ENCODE data around the gene NINJ2.
"Not testable (repeated sequence)": the region's sequence is repeated elsewhere in the genome, so short reads cannot be mapped to it uniquely, and the experiment has no call there.

Gene NINJ2

GRCh38 chr12:641321-641720, 21.9 kb downstream of the NINJ2 start:
- DNase-seq (ENCODE audit: low read depth, low spot score): not testable (repeated sequence)

DNA sequence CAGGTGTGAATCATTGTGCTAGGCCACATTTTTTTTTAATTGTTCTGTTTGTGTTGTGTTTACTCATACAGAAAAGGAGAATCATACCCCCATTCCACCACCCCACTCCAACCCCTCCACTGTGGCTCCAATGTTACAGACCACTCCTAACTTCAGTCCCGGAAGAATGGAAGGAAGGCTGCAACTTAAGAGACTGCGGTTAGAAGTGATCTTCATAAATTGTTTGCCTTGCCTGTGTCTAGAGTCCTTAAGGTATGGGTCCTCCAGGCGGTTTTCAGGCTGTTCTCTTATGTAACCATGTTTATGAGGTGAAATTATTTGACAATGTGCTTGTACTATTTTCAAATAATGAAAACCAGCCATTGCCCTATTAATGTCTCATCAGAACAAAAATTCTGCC, 22.5 kb downstream of the NINJ2 start:
- DNase-seq (ENCODE audit: low read depth, low spot score): no peak

DNA sequence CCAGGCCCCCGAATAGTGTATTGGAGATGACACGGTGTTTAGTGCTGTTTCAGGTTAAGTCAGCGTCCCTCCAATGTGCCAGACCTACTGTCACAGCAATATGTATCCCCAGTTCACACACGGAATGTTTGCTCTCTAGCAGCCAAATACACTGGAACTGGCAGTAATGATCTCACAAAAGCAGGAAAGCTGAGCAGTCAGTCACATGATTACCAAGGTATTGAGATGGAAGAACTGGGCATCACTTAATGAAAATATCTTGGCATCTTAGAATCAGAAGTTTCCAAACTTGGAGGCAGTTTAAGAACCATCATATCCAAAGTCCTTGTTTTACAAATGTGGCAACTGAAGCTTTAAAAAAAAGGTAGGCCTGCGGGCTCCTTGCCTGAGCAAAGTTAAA, 23.3 kb downstream of the NINJ2 start:
- no peak for DNase-seq (ENCODE audit: low read depth, low spot score)

GRCh38 chr12:639566-639965, 23.7 kb downstream of the NINJ2 start:
- no peak for DNase-seq (ENCODE audit: low read depth, low spot score)

GRCh38 chr12:638953-639557, 24.2 kb downstream of the NINJ2 start:
- no peak for DNase-seq (ENCODE audit: low read depth, low spot score)

GRCh38 chr12:636632-637031, 26.6 kb downstream of the NINJ2 start:
- DNase-seq (ENCODE audit: low read depth, low spot score): no peak

- DNase-seq (ENCODE audit: low read depth, low spot score): no peak
These were observed 29.5 kb downstream of the NINJ2 start for GRCh38 chr12:633731-634130.

- DNase-seq (ENCODE audit: low read depth, low spot score): no peak
These were observed 31.0 kb downstream of the NINJ2 start for GRCh38 chr12:632102-632696.

DNA sequence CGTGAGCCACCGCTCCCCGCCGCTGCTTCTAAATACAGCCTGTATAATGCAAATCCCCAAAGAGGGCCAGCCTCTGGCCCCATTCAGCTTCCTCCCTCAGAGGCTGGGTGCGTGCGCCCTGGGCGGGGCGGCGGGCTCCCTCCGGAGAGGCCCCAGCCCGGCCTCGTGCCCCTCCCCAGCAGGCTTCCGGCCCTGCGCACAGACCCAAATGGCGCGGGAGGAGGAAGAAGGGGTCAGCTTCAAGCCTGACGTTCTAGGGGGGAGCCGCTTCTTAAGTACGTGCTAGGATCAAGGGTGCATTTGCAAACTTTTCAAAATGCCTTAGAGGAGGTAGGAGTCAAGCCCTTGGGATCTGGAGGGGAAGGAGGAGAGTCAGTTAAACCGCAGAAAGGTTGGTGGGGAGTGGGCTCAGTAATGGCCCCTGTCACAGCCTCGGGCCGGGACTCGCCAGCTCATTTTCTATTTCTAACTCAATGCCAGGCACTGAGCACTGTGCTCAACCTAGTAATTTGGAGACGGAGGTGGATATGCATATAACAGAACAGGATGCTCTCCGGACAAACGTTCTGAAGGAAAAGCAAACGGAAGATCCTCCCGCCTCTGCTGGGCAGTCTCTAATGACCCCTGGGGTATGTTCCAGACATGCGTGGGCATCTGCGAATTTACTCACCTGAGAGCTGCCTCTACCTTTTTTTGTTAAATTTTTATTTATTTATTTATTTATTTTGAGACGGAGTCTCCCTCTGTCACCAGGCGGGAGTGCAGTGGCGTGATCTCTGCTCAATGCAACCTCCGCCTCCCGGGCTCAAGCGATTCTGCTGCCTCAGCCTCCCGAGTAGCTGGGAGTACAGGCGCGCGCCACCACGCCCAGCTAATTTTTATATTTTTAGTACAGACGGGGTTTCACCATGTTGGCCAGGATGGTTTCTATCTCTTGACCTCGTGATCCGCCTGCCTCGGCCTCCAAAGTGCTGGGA, 32.3 kb downstream of the NINJ2 start:
- peak; percentile 40 for DNase-seq (ENCODE audit: low read depth, low spot score)

DNA sequence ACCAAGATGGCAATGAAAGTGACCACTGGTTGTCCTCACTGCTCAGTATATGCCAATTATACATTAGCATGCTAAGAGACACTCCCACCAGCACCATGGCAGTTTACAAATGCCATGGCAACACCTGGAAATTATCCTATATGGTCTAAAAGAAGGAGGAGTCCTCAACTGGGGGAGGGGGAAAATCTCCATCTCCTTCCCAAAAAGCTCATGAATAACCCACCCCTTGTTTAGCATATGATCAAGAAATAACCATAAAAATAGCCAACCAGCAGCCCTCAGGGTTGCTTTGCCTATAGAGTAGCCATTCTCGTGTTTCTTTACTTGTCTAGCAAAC, 34.5 kb downstream of the NINJ2 start:
- DNase-seq (ENCODE audit: low read depth, low spot score): not testable (repeated sequence)

GRCh38 chr12:627863-628741, 35.1 kb downstream of the NINJ2 start:
- DNase-seq (ENCODE audit: low read depth, low spot score): no peak

DNA sequence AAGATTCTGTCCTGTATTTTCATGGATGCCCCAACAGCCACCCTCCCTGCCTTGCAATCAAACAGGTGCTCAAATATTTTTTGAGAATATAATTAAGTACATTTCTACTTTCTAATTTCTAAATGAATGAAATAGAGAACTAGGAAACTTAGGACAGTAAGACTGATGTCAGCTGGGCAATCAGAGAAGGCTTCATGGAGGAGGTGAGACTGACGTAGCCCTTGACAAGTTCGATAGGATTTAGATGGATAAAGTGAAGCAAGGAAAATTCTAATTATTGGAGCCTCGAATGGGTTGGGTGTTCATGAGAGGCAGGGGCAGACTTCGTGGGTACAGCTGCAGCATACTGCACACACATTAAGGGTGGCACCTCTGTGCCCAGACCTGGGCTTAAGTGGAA, 36.0 kb downstream of the NINJ2 start:
- DNase-seq (ENCODE audit: low read depth, low spot score): no peak

DNA sequence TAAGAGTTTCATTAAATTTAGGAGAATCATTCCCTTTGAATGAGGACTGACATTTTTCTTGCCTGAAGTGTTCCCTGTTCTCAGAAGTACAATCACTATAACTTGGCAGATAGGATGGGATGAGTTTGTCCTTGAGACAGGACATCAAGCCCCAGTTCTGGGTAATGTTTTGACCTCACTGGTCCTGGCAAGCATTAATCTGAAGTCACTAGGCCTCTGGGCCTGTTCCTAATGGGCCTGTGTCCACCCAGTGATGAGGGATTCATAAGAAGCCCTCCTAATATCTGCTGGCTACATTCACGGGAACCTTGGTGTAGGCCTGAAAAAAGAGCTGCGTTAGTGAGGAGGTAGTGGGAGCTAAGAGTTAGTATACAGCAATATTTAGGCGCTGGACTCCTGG, 37.2 kb downstream of the NINJ2 start:
- DNase-seq (ENCODE audit: low read depth, low spot score): no peak

- no peak for DNase-seq (ENCODE audit: low read depth, low spot score)
These were observed 39.3 kb downstream of the NINJ2 start for GRCh38 chr12:623865-624372.

DNA sequence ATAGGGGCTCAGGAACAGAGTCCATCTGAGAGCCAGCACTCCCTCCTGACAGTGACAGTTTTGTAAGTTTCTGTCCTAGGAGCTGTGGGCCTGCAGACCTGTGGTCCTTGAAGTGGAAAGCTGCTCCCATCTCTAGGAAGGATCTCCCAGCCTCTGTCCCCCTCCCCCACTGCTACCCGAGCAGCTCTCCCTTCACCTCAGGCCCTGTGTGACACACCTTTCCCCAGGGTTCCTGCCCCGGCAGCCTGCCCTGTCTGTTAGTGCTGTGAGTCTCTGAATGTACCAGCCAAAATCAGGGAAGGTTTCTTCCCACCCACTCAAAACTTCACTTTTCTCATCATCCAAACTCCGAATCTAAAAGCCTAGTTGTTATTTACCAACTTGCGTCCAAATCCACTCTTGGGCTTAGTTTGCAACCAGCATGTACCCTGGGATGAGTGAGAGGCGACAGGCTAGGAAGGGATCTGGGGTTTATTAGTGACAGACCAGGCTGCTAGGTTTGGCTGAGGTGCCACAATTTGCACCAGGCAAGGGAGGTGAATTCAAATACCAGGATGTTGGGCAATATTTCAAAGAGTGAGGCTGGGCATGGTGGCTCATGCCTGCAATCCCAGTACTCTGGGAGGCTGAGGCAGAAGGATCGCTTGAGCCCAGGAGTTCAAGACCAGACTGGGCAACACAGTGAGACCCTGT, 39.9 kb downstream of the NINJ2 start:
- no peak for DNase-seq (ENCODE audit: low read depth, low spot score)

DNA sequence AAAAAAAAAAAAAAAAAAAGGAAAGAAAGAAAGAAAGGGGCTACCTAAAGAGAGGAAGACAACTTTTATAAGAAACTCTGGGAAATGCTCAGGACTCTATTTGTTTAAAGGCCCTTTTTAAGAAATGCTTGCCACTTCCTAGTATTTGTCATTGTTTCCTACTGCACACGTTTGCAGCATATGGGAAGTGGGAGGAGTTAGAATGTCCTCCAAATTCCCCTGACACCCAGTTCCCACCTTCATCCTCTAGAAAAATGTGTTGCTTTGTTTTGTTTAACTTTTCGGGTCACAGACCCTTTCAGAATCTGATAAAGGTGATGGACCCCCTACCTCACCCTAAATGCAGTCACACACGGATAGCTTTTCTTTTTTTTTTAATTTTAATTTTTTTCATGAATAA, 40.8 kb downstream of the NINJ2 start:
- DNase-seq (ENCODE audit: low read depth, low spot score): no peak

DNA sequence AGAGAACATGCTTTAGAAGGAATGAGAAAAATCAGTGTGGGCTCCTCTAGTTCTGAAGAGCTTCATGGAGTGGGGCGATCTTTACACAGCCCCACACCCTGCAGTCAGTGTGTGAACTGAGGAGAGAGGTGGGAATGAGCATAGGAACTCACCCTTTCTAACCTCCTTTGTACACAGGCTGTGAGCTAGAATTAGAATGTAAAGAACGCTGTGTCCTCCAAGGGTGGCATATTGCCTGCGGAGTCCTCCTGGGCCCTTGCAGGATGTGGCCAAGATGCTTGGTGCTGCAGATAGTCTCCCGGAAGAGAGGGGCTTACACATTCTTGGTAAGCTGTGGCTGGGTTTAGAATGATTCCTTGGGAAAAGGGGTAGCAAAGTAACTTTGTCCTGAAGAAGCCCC, 43.9 kb downstream of the NINJ2 start:
- DNase-seq (ENCODE audit: low read depth, low spot score): no peak

DNA sequence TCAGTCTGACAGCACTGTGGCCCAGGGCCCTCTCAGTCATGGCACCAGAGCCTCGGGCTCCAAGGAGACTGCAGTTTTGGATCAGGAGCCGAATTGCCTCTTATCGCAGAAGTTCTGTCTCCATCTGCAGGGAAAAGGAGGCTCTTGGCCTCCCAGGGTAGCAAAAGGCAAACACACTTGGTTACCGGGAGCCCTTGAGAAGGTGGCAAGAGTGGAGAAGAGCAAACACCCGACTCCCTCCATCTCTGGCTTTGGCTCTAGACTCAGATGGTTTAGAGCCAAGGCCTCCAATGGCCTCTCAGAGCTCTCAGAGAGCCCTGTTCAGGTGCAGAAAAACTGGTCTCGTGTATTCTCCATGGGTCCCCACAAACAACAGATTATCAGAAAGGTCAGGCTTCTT, 44.6 kb downstream of the NINJ2 start:
- no peak for DNase-seq (ENCODE audit: low read depth, low spot score)

DNA sequence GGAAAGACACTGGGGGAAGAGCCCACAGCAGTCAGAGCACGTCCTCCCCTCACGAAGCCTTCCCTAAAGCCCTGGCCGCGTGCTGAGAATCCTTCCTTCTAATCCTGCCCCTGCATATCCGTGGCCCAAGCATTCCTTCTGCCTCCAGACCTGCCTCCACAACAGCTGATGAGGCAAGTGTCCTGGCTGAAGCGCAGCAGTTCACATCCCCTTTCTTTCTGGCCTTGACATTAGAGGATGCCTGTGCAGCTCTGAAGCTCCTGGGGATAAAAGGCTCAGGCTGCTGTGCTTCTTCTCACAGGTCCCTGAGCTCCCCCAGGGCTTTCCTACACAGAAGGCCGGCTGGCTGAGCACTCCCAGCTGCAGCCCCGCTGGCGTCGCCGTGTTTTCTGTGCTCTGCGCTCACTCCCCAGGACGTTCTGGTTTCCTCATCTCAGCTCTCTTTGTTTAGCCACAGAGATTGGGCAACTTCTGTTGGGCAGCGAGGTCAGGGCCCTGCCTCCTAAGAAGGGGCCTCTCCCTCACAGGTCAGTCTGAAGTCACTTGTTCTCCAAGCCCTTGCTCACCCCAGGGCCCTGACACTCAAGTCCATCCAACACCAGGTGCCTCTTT, 45.8 kb downstream of the NINJ2 start:
- DNase-seq (ENCODE audit: low read depth, low spot score): no peak

DNA sequence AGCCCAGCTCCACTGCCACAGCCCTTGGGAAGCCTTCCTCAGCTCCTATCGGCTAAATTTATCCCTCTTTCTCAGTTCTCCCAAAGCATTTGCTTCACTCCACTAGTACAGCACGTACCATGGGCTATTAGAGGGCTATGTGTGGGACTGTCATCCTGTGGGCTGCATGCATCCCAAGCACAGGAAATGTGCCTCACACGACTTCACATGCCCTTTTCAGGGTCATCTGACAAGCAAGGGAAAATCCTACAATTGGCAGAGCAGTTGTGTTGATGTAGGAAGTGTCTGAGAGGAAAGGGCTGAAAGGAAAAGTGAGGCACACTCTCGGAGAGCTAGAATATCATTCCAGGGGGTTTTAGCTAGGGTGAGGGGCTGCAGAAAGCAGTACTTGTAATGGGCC, 47.6 kb downstream of the NINJ2 start:
- no peak for DNase-seq (ENCODE audit: low read depth, low spot score)
